KMS-11 (cell line): ENCODE data around the gene USPL1.

ENCODE experiments used
- H2AFZ ChIP-seq: fragments of 200-600 bp; sonication (generic); 2 replicates; pipeline ENCODE4 v1.6.1; 2016; ENCODE audit warnings: antibody characterized with exemption, mixed run types, low read depth
- H3K27ac ChIP-seq: fragments of 200-600 bp; sonication (generic); 2 replicates; pipeline ENCODE4 v1.6.1; 2016; ENCODE audit warnings: mild to moderate bottlenecking, mixed run types
- H3K27me3 ChIP-seq: fragments of 200-600 bp; sonication (generic); 2 replicates; pipeline ENCODE4 v1.6.1; 2017; ENCODE audit warnings: mild to moderate bottlenecking, low read depth, mixed run types, moderate library complexity; ENCODE audit not compliant: insufficient read depth
- H3K36me3 ChIP-seq: fragments of 200-600 bp; sonication (generic); 2 replicates; pipeline ENCODE4 v1.6.1; 2017; ENCODE audit warnings: mild to moderate bottlenecking, mixed run types; ENCODE audit not compliant: insufficient read depth
- H3K4me1 ChIP-seq: fragments of 200-600 bp; sonication (generic); 2 replicates; pipeline ENCODE4 v1.6.1; 2016; ENCODE audit warnings: mild to moderate bottlenecking, low read depth, mixed run types; ENCODE audit not compliant: poor library complexity, severe bottlenecking
- H3K4me2 ChIP-seq: fragments of 200-600 bp; sonication (generic); 2 replicates; pipeline ENCODE4 v1.7.0; 2016; ENCODE audit warnings: mild to moderate bottlenecking, mixed run types
- H3K4me3 ChIP-seq: fragments of 200-600 bp; sonication (generic); IDR thresholded peaks from 2 replicates; pipeline ENCODE4 v1.6.1; 2017; ENCODE audit warnings: low read depth, low read length, mixed read lengths; ENCODE audit not compliant: insufficient read depth
- H3K79me2 ChIP-seq: fragments of 200-600 bp; sonication (generic); 2 replicates; pipeline ENCODE4 v1.6.1; 2016; ENCODE audit warnings: low read depth, mixed run types; ENCODE audit not compliant: insufficient read depth
- H3K9ac ChIP-seq: fragments of 200-600 bp; sonication (generic); 2 replicates; pipeline ENCODE4 v1.6.1; 2016; ENCODE audit warnings: mild to moderate bottlenecking, mixed run types
- H4K20me1 ChIP-seq: fragments of 200-600 bp; sonication (generic); 2 replicates; pipeline ENCODE4 v1.6.1; 2016; ENCODE audit warnings: mild to moderate bottlenecking, mixed run types; ENCODE audit not compliant: insufficient read depth
- CTCF ChIP-seq: fragments of 200-600 bp; sonication (generic); conservative IDR thresholded peaks from 2 replicates; pipeline ENCODE4 v1.6.1; 2017; ENCODE audit warnings: low read depth, mild to moderate bottlenecking, antibody characterized with exemption, low read length, moderate library complexity, mixed read lengths

The USPL1 gene

GRCh38 chr13:30697177-30697953 is 79.6 kb downstream of the USPL1 start:
- H3K27ac ChIP-seq: no peak overlapping the region
- H3K4me2 ChIP-seq: no peak overlapping the region
- no peaks in the 10 kb centered on the region for H3K27me3 ChIP-seq
- H3K79me2 ChIP-seq: no peaks in the 10 kb centered on the region
- H3K4me3 ChIP-seq: no peak overlapping the region
- H4K20me1 ChIP-seq: no peaks in the 10 kb centered on the region
- H2AFZ ChIP-seq: no peak overlapping the region
- no peak for TF ChIP-seq CTCF
- no peak overlapping the region for H3K9ac ChIP-seq
- peaks cover 19% of the 10 kb centered on the region for H3K4me1 ChIP-seq
- H3K36me3 ChIP-seq: no peaks in the 10 kb centered on the region

GRCh38 chr13:30697996-30698401 is 80.3 kb downstream of the USPL1 start:
- H3K36me3 ChIP-seq: no peaks in the 10 kb centered on the region
- no peak for TF ChIP-seq CTCF
- no peak overlapping the region for H3K4me3 ChIP-seq
- H4K20me1 ChIP-seq: no peaks in the 10 kb centered on the region
- H2AFZ ChIP-seq: no peak overlapping the region
- H3K4me2 ChIP-seq: no peak overlapping the region
- H3K9ac ChIP-seq: no peak overlapping the region
- no peak overlapping the region for H3K27ac ChIP-seq
- no peaks in the 10 kb centered on the region for H3K27me3 ChIP-seq
- H3K79me2 ChIP-seq: no peaks in the 10 kb centered on the region
- peaks cover 19% of the 10 kb centered on the region for H3K4me1 ChIP-seq

GRCh38 chr13:30698488-30699005 is 80.8 kb downstream of the USPL1 start:
- H3K4me2 ChIP-seq: no peak overlapping the region
- H3K27me3 ChIP-seq: no peaks in the 10 kb centered on the region
- H4K20me1 ChIP-seq: no peaks in the 10 kb centered on the region
- no peaks in the 10 kb centered on the region for H3K79me2 ChIP-seq
- no peak for TF ChIP-seq CTCF
- no peaks in the 10 kb centered on the region for H3K36me3 ChIP-seq
- H3K27ac ChIP-seq: no peak overlapping the region
- no peak overlapping the region for H2AFZ ChIP-seq
- H3K9ac ChIP-seq: no peak overlapping the region
- peaks cover 19% of the 10 kb centered on the region for H3K4me1 ChIP-seq
- H3K4me3 ChIP-seq: no peak overlapping the region

- Histone ChIP-seq H3K4me3 (no peak overlapping the region), H2AFZ (no peak overlapping the region), H3K27ac (no peak overlapping the region), H3K27me3 (no peaks in the 10 kb centered on the region), H3K36me3 (no peaks in the 10 kb centered on the region), H3K79me2 (no peaks in the 10 kb centered on the region), H3K4me2 (no peak overlapping the region), H3K9ac (no peak overlapping the region), H3K4me1 (peaks cover 25% of the 10 kb centered on the region), H4K20me1 (no peaks in the 10 kb centered on the region)
- TF ChIP-seq CTCF: no peak
Observed at GRCh38 chr13:30700364-30700763, 82.6 kb downstream of the USPL1 start.
